Activated naive CD8-positive, alpha-beta T cell treated with anti-CD3 and anti-CD28 coated beads, Interleukin-2, amount 10 ng/mL, durations not matched to agents 7 days and 5 days (primary cell): ENCODE results near the gene JAK2. TPM values are rescaled to one million over a fixed set of nuclear protein-coding genes. Genes with fewer than 3 reads are reported as not detected.

Experiments
- ATAC-seq: fragments of 150-1000 bp; cut with Tn5 transposase; one replicate; pipeline ENCODE4 v1.10.0; 2021; ENCODE audit warnings: low read depth, moderate library complexity
- POLR2A ChIA-PET: fragments of 350-600 bp; sonication (Branson Sonifier 250); formaldehyde crosslinking; loops from one replicate; lab custom pipeline; 2021; ENCODE audit warnings: antibody characterized with exemption; lab: Charles Lee
- DNase-seq: peaks from one replicate; pipeline ENCODE4 v3.0.0; 2021
- H3K27ac Mint-ChIP-seq: one replicate; pipeline ENCODE4 v1.8.0; 2022; ENCODE audit warnings: mild to moderate bottlenecking, mixed read lengths
- H3K27me3 Mint-ChIP-seq: one replicate; pipeline ENCODE4 v1.8.0; 2022; ENCODE audit warnings: mild to moderate bottlenecking, moderate library complexity, mixed read lengths
- H3K36me3 Mint-ChIP-seq: one replicate; pipeline ENCODE4 v1.8.0; 2021; ENCODE audit warnings: mild to moderate bottlenecking, mixed read lengths
- H3K4me1 Mint-ChIP-seq: one replicate; pipeline ENCODE4 v1.8.0; 2021; ENCODE audit warnings: mixed read lengths
- H3K4me3 Mint-ChIP-seq: one replicate; pipeline ENCODE4 v1.8.0; 2022; ENCODE audit warnings: mild to moderate bottlenecking, moderate library complexity, mixed read lengths
- H3K9me3 Mint-ChIP-seq: one replicate; pipeline ENCODE4 v1.8.0; 2021; ENCODE audit warnings: mixed read lengths
- total RNA-seq, 2 experiments: library from RNA; stranded (reverse); gene quantifications; one replicate each; pipeline ENCODE4 v1.2.3, GENCODE V29; 2021

Gene JAK2
- total RNA-seq, 2 experiments from 2014 or later = 23.5 to 25.9 TPM

DNA sequence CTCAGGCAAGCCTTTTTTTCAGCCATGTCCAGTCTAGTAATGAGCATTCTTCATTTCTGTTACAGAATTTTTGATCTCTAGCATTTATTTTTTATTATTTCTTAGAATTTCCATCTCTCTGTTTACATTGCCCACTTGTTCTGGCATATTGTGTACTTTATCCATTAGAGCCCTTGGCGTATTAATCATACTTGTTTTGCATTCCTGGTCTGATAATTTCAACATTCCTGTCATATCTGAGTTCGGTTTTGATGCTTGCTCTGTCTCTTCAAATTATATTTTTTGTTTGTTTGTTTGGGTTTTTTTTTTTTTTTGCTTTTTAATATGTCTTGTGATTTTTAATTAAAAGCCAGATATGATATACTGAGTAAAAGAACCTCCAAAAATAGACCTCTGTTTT lies 23.0 kb upstream of the JAK2 start:
- peaks cover 24% of the 10 kb centered on the region for H3K4me1 Mint-ChIP-seq
- no peak overlapping the region for H3K27ac Mint-ChIP-seq
- no peak overlapping the region for H3K4me3 Mint-ChIP-seq
- DNase-seq (no peak), ATAC-seq (no peak)
- peaks cover 7% of the 10 kb centered on the region for H3K9me3 Mint-ChIP-seq
- peaks cover 21% of the 10 kb centered on the region for H3K36me3 Mint-ChIP-seq
- POLR2A ChIA-PET = interaction anchor here (3.6 kb wide), 1 partner anchor 23 kb away, joined by 11 read pairs; the partner anchor contains the start of gene JAK2
- no peaks in the 10 kb centered on the region for H3K27me3 Mint-ChIP-seq

DNA sequence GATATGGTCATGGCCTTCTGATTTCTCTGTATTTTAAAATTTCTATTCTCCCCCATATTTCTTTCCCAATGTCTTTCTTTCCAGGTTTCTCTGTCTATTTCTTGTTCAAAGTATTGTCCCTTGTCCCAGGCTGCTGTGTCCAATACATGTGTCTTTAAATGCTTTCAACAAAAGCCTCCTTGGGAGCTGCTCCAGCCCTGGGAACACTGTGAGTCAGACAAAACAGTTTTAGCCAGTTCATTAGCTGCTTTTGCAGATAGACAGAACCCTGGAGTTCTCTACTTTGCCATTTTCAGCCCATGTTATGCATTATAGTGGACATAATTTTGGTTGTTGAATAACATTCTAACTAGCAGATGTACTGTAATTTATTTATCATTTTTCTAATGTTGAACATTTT lies 20.5 kb upstream of the JAK2 start:
- Mint-ChIP-seq H3K4me3 (no peak overlapping the region), H3K4me1 (peaks cover 40% of the 10 kb centered on the region), H3K27me3 (no peaks in the 10 kb centered on the region), H3K27ac (no peak overlapping the region), H3K9me3 (peaks cover 7% of the 10 kb centered on the region), H3K36me3 (peaks cover 21% of the 10 kb centered on the region)
- POLR2A ChIA-PET = interaction anchor here (3.6 kb wide), 1 partner anchor 20 kb away, joined by 11 read pairs; the partner anchor contains the start of gene JAK2
- no peak for ATAC-seq
- no peak for DNase-seq

DNA sequence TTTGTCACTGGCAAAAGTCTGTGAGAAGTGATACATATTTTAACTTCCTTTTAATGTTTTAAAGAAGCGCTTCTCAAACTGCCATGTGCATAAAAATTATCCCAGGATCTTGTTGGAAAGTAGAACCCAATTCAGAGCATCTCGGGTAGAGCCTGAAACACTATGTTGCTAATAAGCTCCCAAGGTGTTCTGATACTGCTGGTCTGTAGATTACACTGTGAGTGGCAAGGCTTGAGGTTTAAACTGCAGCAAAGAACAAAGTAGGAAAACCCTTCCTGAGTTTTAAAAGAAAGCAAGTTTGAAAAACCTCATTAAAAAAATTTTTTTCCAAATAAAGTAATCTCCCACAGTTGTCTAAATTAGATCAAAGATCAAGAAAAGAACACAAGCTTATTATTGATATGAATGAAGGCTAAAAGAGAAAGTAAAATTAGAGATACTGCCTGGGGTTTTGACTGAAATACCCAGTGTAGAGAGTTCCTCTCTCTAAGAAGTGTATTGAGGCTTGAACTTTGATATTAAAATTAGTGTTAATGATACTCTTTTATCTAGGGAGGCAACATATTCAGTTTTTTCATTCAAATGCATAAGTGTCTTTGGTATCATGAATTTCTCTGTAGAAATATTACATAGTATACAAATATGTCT lies 19.8 kb upstream of the JAK2 start:
- POLR2A ChIA-PET = interaction anchor here (3.6 kb wide), 1 partner anchor 20 kb away, joined by 11 read pairs; the partner anchor contains the start of gene JAK2
- peak overlapping the region; percentile 50 for H3K27ac Mint-ChIP-seq
- H3K27me3 Mint-ChIP-seq = no peaks in the 10 kb centered on the region
- peak; percentile 32 for ATAC-seq
- peaks cover 21% of the 10 kb centered on the region for H3K36me3 Mint-ChIP-seq
- H3K9me3 Mint-ChIP-seq = peaks cover 7% of the 10 kb centered on the region
- H3K4me1 Mint-ChIP-seq = peaks cover 46% of the 10 kb centered on the region
- peak overlapping the region; percentile 47 for H3K4me3 Mint-ChIP-seq
- no peak for DNase-seq

DNA sequence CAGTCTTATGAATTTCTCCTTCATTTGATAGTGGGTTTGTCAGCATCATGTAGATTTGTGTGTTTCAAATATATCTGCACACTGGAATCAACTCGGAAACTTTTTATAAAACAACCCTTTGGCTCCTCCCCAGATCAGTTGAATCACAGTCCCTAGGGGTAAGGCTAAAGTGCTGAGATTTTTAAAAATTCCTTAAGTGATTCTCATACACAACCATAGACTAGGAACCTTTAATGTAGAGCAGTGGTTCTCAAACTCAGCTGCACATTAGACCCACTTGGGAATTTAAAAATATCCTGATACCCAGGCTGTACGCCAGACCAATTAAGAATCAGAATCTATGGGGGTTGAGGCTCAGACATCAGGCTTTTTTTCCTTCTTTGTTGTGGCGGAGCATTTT lies 17.5 kb upstream of the JAK2 start:
- H3K9me3 Mint-ChIP-seq = peaks cover 6% of the 10 kb centered on the region
- POLR2A ChIA-PET = no interaction called here
- H3K4me3 Mint-ChIP-seq = peak overlapping the region; percentile 70
- no peak for ATAC-seq
- H3K27ac Mint-ChIP-seq = peak overlapping the region; percentile 90
- H3K36me3 Mint-ChIP-seq = peaks cover 12% of the 10 kb centered on the region
- no peak for DNase-seq
- no peaks in the 10 kb centered on the region for H3K27me3 Mint-ChIP-seq
- H3K4me1 Mint-ChIP-seq = peaks cover 42% of the 10 kb centered on the region

DNA sequence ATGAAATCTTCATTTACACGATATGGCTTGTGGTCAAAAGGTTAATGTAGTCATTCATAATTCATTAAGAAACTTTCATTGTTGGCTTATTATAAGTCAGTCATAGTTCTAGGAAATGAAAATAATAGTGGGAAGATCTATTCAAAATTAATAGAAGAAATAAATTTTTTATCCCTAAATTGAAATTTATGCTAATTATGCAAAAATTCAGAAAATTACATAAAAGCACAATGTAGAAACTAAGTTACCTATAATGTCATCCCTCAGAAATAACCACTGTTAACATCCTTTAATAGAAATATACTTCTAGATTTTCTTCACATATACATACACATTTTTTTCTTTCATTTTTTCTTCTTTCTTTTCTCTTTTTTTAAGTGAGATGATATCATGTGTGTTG lies 15.9 kb upstream of the JAK2 start:
- H3K4me1 Mint-ChIP-seq = peaks cover 36% of the 10 kb centered on the region
- peaks cover 3% of the 10 kb centered on the region for H3K9me3 Mint-ChIP-seq
- H3K36me3 Mint-ChIP-seq = peaks cover 4% of the 10 kb centered on the region
- H3K4me3 Mint-ChIP-seq = no peak overlapping the region
- ATAC-seq (no peak), DNase-seq (no peak)
- no peaks in the 10 kb centered on the region for H3K27me3 Mint-ChIP-seq
- no peak overlapping the region for H3K27ac Mint-ChIP-seq
- POLR2A ChIA-PET = interaction anchor here (1.0 kb wide), 1 partner anchor 16 kb away, joined by 3 read pairs; the partner anchor contains the start of gene JAK2

DNA sequence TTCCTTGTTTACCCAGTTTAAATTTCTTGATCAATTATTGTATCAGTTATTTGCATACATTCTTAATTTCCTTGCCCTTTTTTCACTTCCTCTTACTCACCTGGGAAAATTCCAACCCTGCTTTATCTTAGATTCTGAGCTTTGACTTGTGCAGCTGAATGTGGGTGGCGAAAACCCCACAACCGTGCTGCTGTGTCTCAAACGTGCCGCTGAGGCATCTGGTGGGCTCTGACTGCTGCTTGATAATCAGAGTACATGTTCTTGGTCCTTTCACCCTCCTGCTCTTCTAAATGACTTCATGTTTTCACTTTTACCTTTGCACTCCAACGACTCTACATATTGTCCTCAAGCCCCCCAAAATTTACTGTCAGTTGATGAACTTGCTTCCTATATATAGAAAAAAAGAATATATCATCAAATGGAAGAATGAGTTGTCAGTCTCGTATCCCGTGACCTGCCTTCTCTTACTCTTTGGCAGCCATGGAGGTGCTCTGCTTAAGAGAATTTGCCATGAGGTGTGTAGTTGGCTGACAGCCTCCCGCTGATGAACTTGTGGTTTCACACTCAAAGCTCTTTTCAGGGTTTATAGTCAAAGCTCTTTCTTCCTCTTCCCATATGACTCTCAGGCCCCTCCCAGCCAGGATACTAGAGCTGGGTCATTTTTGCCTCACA lies 14.0 kb upstream of the JAK2 start:
- H3K36me3 Mint-ChIP-seq = no peaks in the 10 kb centered on the region
- ATAC-seq (peak; percentile 93), DNase-seq (peak; percentile 41)
- no peaks in the 10 kb centered on the region for H3K27me3 Mint-ChIP-seq
- no peak overlapping the region for H3K27ac Mint-ChIP-seq
- POLR2A ChIA-PET = interaction anchor here (0.6 to 2.4 kb wide), 6 partner anchors 12 to 231 kb away, joined by 3 to 30 read pairs (median 4); partner anchors contain the start of genes AK3 and JAK2
- no peak overlapping the region for H3K4me3 Mint-ChIP-seq
- no peaks in the 10 kb centered on the region for H3K9me3 Mint-ChIP-seq
- peaks cover 31% of the 10 kb centered on the region for H3K4me1 Mint-ChIP-seq

DNA sequence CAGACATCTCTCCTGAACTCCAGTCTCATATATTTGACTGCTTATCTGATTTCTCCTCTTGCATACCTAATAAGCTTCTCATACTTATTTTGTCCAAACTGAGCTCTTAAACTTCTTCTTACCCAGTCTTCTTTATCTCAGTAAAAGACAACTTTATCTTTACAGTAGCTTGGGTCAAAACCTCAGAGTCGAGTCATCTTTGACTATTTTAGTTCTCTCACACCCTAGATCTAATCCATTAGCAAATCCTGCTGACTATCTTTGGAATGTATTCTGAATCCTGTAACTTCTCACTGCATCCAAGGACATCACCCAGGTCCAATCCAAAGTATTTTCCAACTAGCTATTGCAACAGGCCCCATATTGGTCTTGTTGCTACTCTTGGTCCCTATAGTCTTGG lies 11.8 kb upstream of the JAK2 start:
- no peaks in the 10 kb centered on the region for H3K27me3 Mint-ChIP-seq
- peaks cover 21% of the 10 kb centered on the region for H3K4me1 Mint-ChIP-seq
- POLR2A ChIA-PET = interaction anchor here (1.2 to 1.7 kb wide), 2 partner anchors 9 to 12 kb away, joined by 4 to 5 read pairs; partner anchors contain the start of gene JAK2
- no peak overlapping the region for H3K27ac Mint-ChIP-seq
- peaks cover 1% of the 10 kb centered on the region for H3K36me3 Mint-ChIP-seq
- ATAC-seq (no peak), DNase-seq (no peak)
- no peaks in the 10 kb centered on the region for H3K9me3 Mint-ChIP-seq
- H3K4me3 Mint-ChIP-seq = no peak overlapping the region

DNA sequence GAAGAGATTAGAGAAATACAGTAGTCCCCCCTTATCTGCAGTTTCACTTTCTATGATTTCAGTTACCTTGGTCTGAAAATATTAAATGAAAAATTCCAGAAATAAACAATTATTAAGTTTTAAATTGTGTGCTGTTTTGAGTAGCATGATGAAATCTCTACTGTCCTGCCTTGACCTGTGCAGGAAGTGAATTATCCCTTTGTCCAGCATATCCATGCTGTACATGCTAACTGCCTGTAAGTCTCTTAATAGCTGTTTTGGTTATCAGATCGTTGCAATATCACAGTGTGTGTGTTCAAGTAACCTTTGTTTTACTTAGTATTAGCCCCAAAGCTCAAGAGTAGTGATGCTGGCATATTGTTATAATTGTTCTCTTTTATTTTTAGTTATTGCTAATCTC lies 11.2 kb upstream of the JAK2 start:
- H3K9me3 Mint-ChIP-seq = no peaks in the 10 kb centered on the region
- no peak overlapping the region for H3K27ac Mint-ChIP-seq
- H3K27me3 Mint-ChIP-seq = no peaks in the 10 kb centered on the region
- peaks cover 19% of the 10 kb centered on the region for H3K4me1 Mint-ChIP-seq
- ATAC-seq = no peak
- POLR2A ChIA-PET = interaction anchor here (1.2 to 1.7 kb wide), 2 partner anchors 9 to 11 kb away, joined by 4 to 5 read pairs; partner anchors contain the start of gene JAK2
- peaks cover 1% of the 10 kb centered on the region for H3K36me3 Mint-ChIP-seq
- DNase-seq = no peak
- H3K4me3 Mint-ChIP-seq = no peak overlapping the region

DNA sequence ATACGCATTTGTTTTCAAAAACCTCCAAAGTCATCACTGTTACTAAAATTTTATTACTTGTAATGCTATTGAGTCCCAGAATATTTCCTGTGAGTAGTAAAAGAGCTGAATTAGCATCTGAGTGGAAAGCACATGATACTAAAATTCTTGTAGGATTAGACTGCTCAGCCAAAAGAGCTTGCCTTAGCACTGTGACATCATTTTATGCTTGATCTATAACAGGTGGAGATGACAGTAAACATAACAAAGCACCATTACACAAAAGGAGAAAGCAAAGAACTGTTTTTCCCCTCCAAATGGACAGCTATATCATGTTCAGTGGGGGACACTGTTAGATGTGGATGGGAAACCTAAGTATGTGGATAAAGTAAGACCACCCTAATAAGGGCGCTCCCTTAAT lies 5.8 kb upstream of the JAK2 start:
- no peaks in the 10 kb centered on the region for H3K27me3 Mint-ChIP-seq
- H3K27ac Mint-ChIP-seq = no peak overlapping the region
- H3K4me3 Mint-ChIP-seq = no peak overlapping the region
- POLR2A ChIA-PET = interaction anchor here (0.6 kb wide), 1 partner anchor 13 kb away, joined by 3 read pairs; no protein-coding TSS in a partner anchor
- peaks cover 37% of the 10 kb centered on the region for H3K4me1 Mint-ChIP-seq
- no peaks in the 10 kb centered on the region for H3K9me3 Mint-ChIP-seq
- H3K36me3 Mint-ChIP-seq = peaks cover 1% of the 10 kb centered on the region
- DNase-seq (no peak), ATAC-seq (no peak)

DNA sequence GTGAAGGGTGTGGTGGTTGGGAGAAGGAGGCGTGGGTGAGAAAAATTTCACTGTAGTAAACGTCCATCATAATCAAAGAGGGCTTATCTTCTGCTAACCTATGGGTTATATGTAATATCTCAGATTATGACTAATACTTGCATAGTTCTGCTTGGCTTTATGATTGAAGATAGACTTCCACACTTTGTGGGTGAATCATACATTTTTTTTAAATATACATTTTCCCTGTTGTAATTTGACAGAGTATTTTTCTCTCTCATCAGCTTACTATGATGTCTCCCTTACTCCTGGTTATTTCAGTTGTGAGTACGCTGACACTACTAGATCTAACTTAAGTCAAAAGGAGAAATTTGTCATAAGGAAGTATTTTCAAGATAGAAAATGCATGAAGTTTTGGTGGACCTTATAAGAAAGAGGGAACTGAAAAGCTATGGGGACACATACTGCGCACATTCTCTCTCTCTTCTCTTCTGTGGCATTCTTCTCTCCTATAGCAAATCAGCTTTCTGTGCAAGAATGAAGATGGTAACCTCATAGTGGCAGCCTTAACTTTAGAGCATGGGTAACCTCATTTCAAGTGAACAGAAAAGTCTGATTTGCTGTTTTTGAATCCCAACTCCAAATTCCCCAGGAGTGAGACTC lies 4.9 kb upstream of the JAK2 start:
- DNase-seq (no peak), ATAC-seq (no peak)
- no peak overlapping the region for H3K27ac Mint-ChIP-seq
- no peaks in the 10 kb centered on the region for H3K9me3 Mint-ChIP-seq
- no peaks in the 10 kb centered on the region for H3K27me3 Mint-ChIP-seq
- peaks cover 1% of the 10 kb centered on the region for H3K36me3 Mint-ChIP-seq
- no peak overlapping the region for H3K4me3 Mint-ChIP-seq
- POLR2A ChIA-PET = no interaction called here
- peaks cover 37% of the 10 kb centered on the region for H3K4me1 Mint-ChIP-seq

DNA sequence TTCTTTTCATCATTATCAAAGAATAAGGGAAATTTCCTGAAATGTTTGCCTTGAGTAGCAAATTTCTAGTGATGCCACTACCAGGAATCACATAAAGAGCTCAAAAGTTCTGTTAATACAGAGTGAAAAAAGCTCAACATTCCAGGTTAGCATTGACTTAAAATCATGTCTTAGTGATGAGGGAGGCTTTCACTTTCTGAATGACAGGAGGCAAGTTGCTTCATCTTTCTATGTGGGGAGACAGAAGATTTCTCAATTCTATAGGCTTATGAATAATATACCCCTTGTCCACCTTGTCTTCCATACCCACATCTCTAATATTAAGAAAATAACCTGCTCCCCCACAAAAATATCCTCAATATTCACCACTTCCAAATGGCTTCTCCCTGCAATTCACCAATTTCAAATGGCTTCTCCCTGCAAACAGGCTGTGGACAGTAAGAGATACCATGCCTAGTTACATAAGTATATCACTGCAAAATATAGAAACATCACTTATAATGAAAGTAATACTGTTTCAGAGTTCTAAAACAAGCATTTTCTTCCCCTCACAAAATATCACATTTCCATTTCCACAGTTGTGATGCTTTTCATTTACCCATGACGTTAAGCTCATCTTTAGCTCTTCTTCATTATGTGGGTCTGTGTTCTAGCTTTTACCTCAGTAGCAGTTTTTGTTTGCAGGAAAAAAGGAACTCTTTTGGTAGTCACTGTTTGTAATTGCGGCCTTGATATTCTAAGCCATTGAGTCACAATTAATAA lies 2.2 kb upstream of the JAK2 start:
- ATAC-seq (no peak), DNase-seq (no peak)
- peak overlapping the region; percentile 97 for H3K27ac Mint-ChIP-seq
- H3K36me3 Mint-ChIP-seq = peaks cover 5% of the 10 kb centered on the region
- H3K4me1 Mint-ChIP-seq = peaks cover 41% of the 10 kb centered on the region
- no peaks in the 10 kb centered on the region for H3K9me3 Mint-ChIP-seq
- H3K4me3 Mint-ChIP-seq = no peak overlapping the region
- POLR2A ChIA-PET = interaction anchor here (0.9 to 2.1 kb wide), 5 partner anchors 9 to 190 kb away, joined by 3 to 7 read pairs (median 4); partner anchors contain the start of gene RCL1
- H3K27me3 Mint-ChIP-seq = no peaks in the 10 kb centered on the region

DNA sequence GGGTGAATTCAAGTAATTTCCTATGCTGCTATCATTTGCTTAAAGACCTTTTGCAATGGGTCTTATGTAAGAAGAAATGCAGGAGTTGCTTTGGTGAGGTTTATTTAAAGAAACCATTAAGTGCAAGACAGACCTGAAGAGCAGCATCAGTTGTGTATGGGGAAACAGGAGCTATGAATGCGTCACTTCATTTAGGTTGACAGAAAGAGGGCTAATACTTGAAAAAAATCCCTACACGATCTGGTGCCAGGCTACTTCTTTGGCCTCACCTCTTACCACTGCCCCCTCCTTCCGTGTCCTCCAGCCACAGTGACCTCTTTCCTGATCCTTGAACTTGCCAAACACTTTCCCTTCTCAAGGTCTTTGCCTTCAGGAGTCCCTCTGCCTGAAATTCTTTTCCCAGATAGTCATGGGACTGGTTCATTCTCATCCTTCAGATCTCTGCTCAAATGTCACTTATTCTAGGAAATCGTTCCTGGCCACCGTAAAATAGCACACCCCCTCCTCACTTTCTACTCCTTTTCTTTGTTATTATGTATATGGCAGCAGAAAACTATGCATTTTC lies 1.4 kb upstream of the JAK2 start:
- peaks cover 4% of the 10 kb centered on the region for H3K36me3 Mint-ChIP-seq
- DNase-seq (no peak), ATAC-seq (no peak)
- H3K4me1 Mint-ChIP-seq = peaks cover 38% of the 10 kb centered on the region
- no peak overlapping the region for H3K4me3 Mint-ChIP-seq
- peak overlapping the region; percentile 97 for H3K27ac Mint-ChIP-seq
- POLR2A ChIA-PET = interaction anchor here (1.4 to 2.1 kb wide), 3 partner anchors 13 to 191 kb away, joined by 3 to 6 read pairs (median 3); partner anchors contain the start of gene RCL1
- H3K27me3 Mint-ChIP-seq = no peaks in the 10 kb centered on the region
- no peaks in the 10 kb centered on the region for H3K9me3 Mint-ChIP-seq
